Heart left ventricle (tissue), 13 donors: ENCODE measurements around the gene NAB1.

Experiments
- POLR2A ChIP-seq, 2 donors: fragments of 450-650 bp; IDR thresholded peaks; one replicate each; pipeline ENCODE4 v1.6.1; 2017; ENCODE audit warnings: antibody characterized with exemption in 2 of 2, mild to moderate bottlenecking in 2 of 2, moderate library complexity in 2 of 2
- TF ChIP-seq, protein P1 (sequence below), 12 donors: fragments of 200-600 bp; sonication (generic) in 4 of 12; IDR thresholded peaks; one replicate each; pipeline versions ENCODE4 v1.5.0 to v1.8.0; 2018 to 2022; ENCODE audit warnings: antibody characterized with exemption in 12 of 12, mild to moderate bottlenecking in 5 of 12
- donor health status: ischemic (EF 13 %, LVEDD 7.1; RV severe dilation, severe dysfunction).
- donor health status: DM: no; HTN: yes; CAD: no.
- donor health status: DM: no; HTN: no; CAD: no.
- donor health status: ischemic (EF 25% LVEDD 6.9; RV normal size, moderate dysfunction).
- donor health status: ischemic (EF 25% LVEDD 5.7; RV mildly dilated, moderate dysfunction).
- donor health status: ischemic (EF 35%, LVEDD 5.7; RV mildly dilated, moderate dysfunction).
- donor health status: nonischemic (EF 11% LVEDD 7.7; RV severe dilation, severe dysfunction).
- donor health status: DM: yes; HTN: yes; CAD: no.
- donor health status: PGD.
- donor health status: ischemic (EF 29% LVEDD 5.4; RV normal size, mild dysfunction).
- donor health status: nonischemic (EF 23%, LVEDD 6.1; RV moderate dilation, normal function).

DNA sequence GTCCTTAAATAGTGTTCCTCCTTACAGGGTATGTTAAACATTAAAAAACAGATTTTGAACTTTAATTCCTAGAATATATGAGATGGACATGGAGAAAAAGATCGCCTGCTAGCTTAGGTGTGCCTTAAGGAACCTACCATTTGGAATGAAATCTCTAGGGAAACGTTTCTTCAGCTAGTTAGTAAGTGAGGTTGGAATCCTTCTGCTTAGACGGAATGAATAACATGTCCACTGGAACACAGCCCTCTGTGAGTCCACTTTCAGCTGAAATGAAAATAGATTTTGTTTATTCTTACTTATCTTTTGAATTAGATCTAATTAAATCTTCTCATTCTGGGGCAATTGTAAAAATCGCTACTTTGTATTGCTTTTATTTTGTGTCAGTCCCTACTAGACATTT is 28.4 kb downstream of the NAB1 start:
- no peak for TF ChIP-seq POLR2A (IDR thresholded peaks at IDR 0.05)
- TF ChIP-seq, protein P1, sequence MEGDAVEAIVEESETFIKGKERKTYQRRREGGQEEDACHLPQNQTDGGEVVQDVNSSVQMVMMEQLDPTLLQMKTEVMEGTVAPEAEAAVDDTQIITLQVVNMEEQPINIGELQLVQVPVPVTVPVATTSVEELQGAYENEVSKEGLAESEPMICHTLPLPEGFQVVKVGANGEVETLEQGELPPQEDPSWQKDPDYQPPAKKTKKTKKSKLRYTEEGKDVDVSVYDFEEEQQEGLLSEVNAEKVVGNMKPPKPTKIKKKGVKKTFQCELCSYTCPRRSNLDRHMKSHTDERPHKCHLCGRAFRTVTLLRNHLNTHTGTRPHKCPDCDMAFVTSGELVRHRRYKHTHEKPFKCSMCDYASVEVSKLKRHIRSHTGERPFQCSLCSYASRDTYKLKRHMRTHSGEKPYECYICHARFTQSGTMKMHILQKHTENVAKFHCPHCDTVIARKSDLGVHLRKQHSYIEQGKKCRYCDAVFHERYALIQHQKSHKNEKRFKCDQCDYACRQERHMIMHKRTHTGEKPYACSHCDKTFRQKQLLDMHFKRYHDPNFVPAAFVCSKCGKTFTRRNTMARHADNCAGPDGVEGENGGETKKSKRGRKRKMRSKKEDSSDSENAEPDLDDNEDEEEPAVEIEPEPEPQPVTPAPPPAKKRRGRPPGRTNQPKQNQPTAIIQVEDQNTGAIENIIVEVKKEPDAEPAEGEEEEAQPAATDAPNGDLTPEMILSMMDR (IDR thresholded peaks at IDR 0.05), result no peak
